Ishikawa (cell line): Measurements from ENCODE around the gene BROX.

ENCODE experiments used
- CREB1 ChIP-seq: IDR thresholded peaks from 2 replicates; pipeline ENCODE4 v1.6.1; 2012; ENCODE audit warnings: low read depth
- EGR1 ChIP-seq: IDR thresholded peaks from 2 replicates; pipeline ENCODE4 v1.6.1; 2012
- EP300 ChIP-seq: IDR thresholded peaks from 2 replicates; pipeline ENCODE4 v1.6.1; 2012; ENCODE audit warnings: borderline replicate concordance
- REST ChIP-seq: IDR thresholded peaks from 2 replicates; pipeline ENCODE4 v1.6.1; 2012; ENCODE audit warnings: low read depth, mild to moderate bottlenecking
- TAF1 ChIP-seq: IDR thresholded peaks from 2 replicates; pipeline ENCODE4 v1.6.1; 2012; ENCODE audit warnings: low read depth, mild to moderate bottlenecking

- TF ChIP-seq TAF1 = no peak
- no peak for TF ChIP-seq EGR1
- no peak for TF ChIP-seq EP300
- TF ChIP-seq CREB1 = no peak
- no peak for TF ChIP-seq REST
These were observed 56.8 kb downstream of the BROX start for GRCh38 chr1:222769181-222769580.
